SK-N-SH treated with all-trans-retinoic acid at 6 μM for 48 hours (cell line): ENCODE results near the gene APOL2.

Experiments used
- ATAC-seq: fragments of 200-7000 bp; cut with Tn5 transposase; 3 replicates; pipeline ENCODE4 v1.9.1; 2020; ENCODE audit warnings: mild to moderate bottlenecking, moderate library complexity
- ARNTL ChIP-seq: fragments of 450-650 bp; formaldehyde crosslinking; IDR thresholded peaks from 2 replicates; pipeline ENCODE4 v1.5.0; 2020; ENCODE audit warnings: low read depth, mild to moderate bottlenecking, moderate library complexity, borderline replicate concordance
- CSDC2 ChIP-seq: fragments of 250-450 bp; sonication (Bioruptor Pico); IDR thresholded peaks from 2 replicates; pipeline ENCODE4 v1.5.0; 2020; ENCODE audit warnings: mild to moderate bottlenecking, moderate library complexity
- CSRNP3 ChIP-seq: fragments of 250-450 bp; sonication (Bioruptor Pico); IDR thresholded peaks from 2 replicates; pipeline ENCODE4 v1.5.1; 2021; ENCODE audit warnings: mild to moderate bottlenecking, moderate library complexity
- ESRRG ChIP-seq: fragments of 250-450 bp; sonication (Bioruptor Pico); IDR thresholded peaks from 2 replicates; pipeline ENCODE4 v1.6.1; 2021; ENCODE audit warnings: mild to moderate bottlenecking
- GLIS3 ChIP-seq: fragments of 250-450 bp; sonication (Bioruptor Pico); IDR thresholded peaks from 2 replicates; pipeline ENCODE4 v1.5.0; 2020; ENCODE audit warnings: mild to moderate bottlenecking, moderate library complexity
- ISL1 ChIP-seq: fragments of 250-450 bp; sonication (Bioruptor Pico); IDR thresholded peaks from 2 replicates; pipeline ENCODE4 v2.1.2; 2022; ENCODE audit warnings: mild to moderate bottlenecking, moderate library complexity
- OSR1 ChIP-seq: fragments of 250-450 bp; sonication (Bioruptor Pico); IDR thresholded peaks from 2 replicates; pipeline ENCODE4 v1.8.0; 2022; ENCODE audit warnings: moderate library complexity, mild to moderate bottlenecking, inconsistent platforms
- PPARA ChIP-seq: fragments of 250-450 bp; sonication (Bioruptor Pico); IDR thresholded peaks from 2 replicates; pipeline ENCODE4 v1.5.0; 2020; ENCODE audit warnings: mild to moderate bottlenecking, borderline replicate concordance
- RARB ChIP-seq: fragments of 250-450 bp; sonication (Bioruptor Pico); IDR thresholded peaks from 2 replicates; pipeline ENCODE4 v1.8.0; 2021; ENCODE audit warnings: mild to moderate bottlenecking, moderate library complexity
- TOX ChIP-seq: fragments of 250-450 bp; sonication (Bioruptor Pico); IDR thresholded peaks from 2 replicates; pipeline ENCODE4 v1.8.0; 2021; ENCODE audit warnings: mild to moderate bottlenecking, moderate library complexity, borderline replicate concordance
- TSHZ2 ChIP-seq: fragments of 250-450 bp; sonication (Bioruptor Pico); IDR thresholded peaks from 2 replicates; pipeline ENCODE4 v1.5.0; 2020; ENCODE audit warnings: mild to moderate bottlenecking, moderate library complexity
- ZC3H10 ChIP-seq: fragments of 250-450 bp; sonication (Bioruptor Pico); IDR thresholded peaks from 2 replicates; pipeline ENCODE4 v1.5.1; 2021; ENCODE audit warnings: mild to moderate bottlenecking, moderate library complexity
- ZFP3 ChIP-seq: fragments of 250-450 bp; sonication (Bioruptor Pico); IDR thresholded peaks from 2 replicates; pipeline ENCODE4 v1.5.0; 2020; ENCODE audit warnings: mild to moderate bottlenecking, moderate library complexity
- ZFP30 ChIP-seq: fragments of 450-650 bp; formaldehyde crosslinking; IDR thresholded peaks from 2 replicates; pipeline ENCODE4 v1.5.0; 2022; ENCODE audit warnings: mild to moderate bottlenecking, moderate library complexity
- ZNF565 ChIP-seq: fragments of 450-650 bp; formaldehyde crosslinking; conservative IDR thresholded peaks from 2 replicates; pipeline ENCODE4 v1.5.0; 2020; ENCODE audit warnings: low read depth, mild to moderate bottlenecking, moderate library complexity
- ZNF70 ChIP-seq: fragments of 450-650 bp; formaldehyde crosslinking; IDR thresholded peaks from 2 replicates; pipeline ENCODE4 v1.5.0; 2020; ENCODE audit warnings: mild to moderate bottlenecking, moderate library complexity
- ZNF8 ChIP-seq: fragments of 450-650 bp; formaldehyde crosslinking; IDR thresholded peaks from 2 replicates; pipeline ENCODE4 v1.5.0; 2020; ENCODE audit warnings: mild to moderate bottlenecking, moderate library complexity
- TF ChIP-seq, protein P1 (sequence below): fragments of 250-450 bp; sonication (Bioruptor Pico); IDR thresholded peaks from 2 replicates; pipeline ENCODE4 v1.8.0; 2021; ENCODE audit warnings: low read depth, mild to moderate bottlenecking, moderate library complexity, borderline replicate concordance

Gene APOL2

DNA sequence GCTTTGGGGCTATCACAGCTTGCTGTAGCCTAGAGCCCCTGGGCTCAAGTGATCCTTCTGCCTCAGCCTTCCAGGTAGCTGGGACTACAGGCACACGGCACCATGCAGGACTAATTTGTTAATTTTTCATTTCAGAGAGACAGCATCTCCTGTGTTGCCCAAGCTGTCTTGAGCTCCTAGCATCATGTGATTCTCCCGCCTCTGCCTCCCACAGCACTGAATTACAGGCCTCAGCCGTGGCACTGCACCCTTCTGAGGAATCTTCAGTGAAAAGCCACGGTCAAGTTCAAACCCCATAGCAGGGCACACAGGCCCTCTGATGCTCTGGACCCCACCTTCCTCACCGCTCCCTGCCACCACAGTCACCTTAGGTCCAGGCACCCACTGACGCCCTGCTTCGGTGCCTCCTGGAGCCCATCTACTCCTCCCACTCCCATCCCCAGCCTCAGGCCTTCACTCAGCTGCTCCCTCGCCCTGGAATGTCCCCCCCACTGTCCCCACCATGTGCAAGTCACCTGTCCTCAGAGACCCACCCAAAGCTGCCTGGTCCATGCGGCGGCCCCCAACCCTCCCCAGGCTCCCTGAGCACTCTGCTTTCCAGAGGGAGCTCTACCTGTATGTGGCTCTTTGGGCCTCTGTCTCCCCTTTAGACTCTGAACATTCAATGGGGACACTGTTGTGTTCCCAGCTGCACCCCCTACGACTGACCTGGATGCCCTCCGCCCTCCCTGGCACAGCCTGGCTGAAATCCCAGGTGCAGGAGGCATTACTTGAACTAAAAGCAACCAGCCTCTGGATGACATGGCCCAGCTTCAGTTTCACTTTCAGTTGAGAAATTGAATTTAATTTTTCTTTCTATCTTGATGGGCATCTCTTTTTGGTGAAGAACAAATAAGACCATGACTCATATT is 1.6 kb downstream of the APOL2 start:
- ATAC-seq, result no peak
- TF ChIP-seq ZNF565 (CRISPR knock-in tag), result no peak
- no peak for TF ChIP-seq ZNF70 (CRISPR knock-in tag)
- no peak for TF ChIP-seq GLIS3 (CRISPR knock-in tag)
- TF ChIP-seq ZNF8 (CRISPR knock-in tag), result no peak
- no peak for TF ChIP-seq OSR1 (CRISPR knock-in tag)
- no peak for TF ChIP-seq ISL1
- no peak for TF ChIP-seq ZFP3
- no peak for TF ChIP-seq ZFP30 (CRISPR knock-in tag)

DNA sequence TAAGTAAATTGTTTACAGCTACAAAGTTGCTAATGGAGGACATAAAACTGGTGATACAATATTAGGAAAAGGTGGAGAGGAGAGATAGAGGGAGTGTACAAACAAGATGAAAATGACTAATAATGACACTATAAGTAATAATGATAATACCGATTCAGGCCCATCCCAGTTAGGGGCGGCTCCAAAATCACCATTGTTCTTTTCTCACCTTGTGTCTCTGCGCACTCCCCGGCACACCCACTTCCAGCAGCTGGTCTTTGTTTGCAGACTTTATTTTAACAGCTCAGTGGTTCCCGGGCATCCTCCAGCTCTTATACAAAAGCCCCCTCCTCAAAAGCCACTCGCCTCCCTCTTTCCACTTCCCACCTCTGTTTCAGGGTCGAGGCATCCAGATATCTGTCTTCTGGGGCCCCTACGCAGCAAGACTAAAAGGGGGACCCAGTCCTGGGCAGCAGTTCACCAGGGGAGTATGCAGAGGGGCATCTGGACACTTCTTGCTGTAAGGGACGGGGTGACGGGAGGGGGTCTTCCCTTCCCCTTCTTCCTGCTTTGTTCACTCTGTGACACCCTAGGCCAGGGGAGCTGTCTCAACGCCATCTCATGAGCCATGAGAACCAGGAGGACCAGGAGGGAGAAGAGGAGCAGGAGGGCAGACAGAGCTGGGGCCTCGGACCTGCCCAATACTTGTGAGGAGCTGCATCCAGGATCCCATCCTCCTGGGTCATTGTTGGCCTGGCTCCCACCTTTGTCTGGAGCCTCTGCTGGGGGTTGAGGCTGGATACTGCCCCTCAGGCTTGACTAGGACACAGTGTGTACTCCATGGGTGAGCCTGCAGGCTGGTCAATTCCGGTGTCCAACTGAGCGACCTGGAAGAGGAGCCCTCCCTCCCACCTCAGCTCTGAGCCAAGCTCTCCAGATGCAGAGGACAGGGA is 2.7 kb downstream of the APOL2 start:
- TF ChIP-seq, protein P1, sequence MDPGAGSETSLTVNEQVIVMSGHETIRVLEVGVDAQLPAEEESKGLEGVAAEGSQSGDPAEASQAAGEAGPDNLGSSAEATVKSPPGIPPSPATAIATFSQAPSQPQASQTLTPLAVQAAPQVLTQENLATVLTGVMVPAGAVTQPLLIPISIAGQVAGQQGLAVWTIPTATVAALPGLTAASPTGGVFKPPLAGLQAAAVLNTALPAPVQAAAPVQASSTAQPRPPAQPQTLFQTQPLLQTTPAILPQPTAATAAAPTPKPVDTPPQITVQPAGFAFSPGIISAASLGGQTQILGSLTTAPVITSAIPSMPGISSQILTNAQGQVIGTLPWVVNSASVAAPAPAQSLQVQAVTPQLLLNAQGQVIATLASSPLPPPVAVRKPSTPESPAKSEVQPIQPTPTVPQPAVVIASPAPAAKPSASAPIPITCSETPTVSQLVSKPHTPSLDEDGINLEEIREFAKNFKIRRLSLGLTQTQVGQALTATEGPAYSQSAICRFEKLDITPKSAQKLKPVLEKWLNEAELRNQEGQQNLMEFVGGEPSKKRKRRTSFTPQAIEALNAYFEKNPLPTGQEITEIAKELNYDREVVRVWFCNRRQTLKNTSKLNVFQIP (CRISPR knock-in tag), result no peak
- TF ChIP-seq CSDC2 (CRISPR knock-in tag), result no peak
- TF ChIP-seq ZNF8 (CRISPR knock-in tag), result no peak
- TF ChIP-seq OSR1 (CRISPR knock-in tag), result no peak
- no peak for TF ChIP-seq ZFP3
- TF ChIP-seq ISL1, result no peak
- TF ChIP-seq CSRNP3 (CRISPR knock-in tag), result no peak
- TF ChIP-seq ZC3H10, result no peak
- no peak for TF ChIP-seq GLIS3 (CRISPR knock-in tag)
- no peak for TF ChIP-seq PPARA
- no peak for TF ChIP-seq TOX (CRISPR knock-in tag)
- TF ChIP-seq, all 23 proteins: peak for 0
- ATAC-seq, result no peak

GRCh38 chr22:36235585-36235984 is 3.7 kb downstream of the APOL2 start:
- ATAC-seq, result no peak
- no peak for TF ChIP-seq TSHZ2 (CRISPR knock-in tag)
- TF ChIP-seq CSDC2 (CRISPR knock-in tag), result no peak
- TF ChIP-seq ISL1, result no peak
- no peak for TF ChIP-seq ZC3H10
- TF ChIP-seq ESRRG (CRISPR knock-in tag), result no peak
- TF ChIP-seq, protein P1 (CRISPR knock-in tag), result no peak
- no peak for TF ChIP-seq RARB (CRISPR knock-in tag)
- TF ChIP-seq GLIS3 (CRISPR knock-in tag), result no peak

- no peak for ATAC-seq
Observed at GRCh38 chr22:36234919-36235318, 4.4 kb downstream of the APOL2 start.

More at GRCh38 chr22:36234919-36235318, 4.4 kb downstream of the APOL2 start:
- TF ChIP-seq CSRNP3 (CRISPR knock-in tag) (no peak), ARNTL (no peak), OSR1 (CRISPR knock-in tag) (no peak), ESRRG (CRISPR knock-in tag) (no peak)
- TF ChIP-seq, all 23 proteins: peak for 0
